ENCODE data around the gene NFIC. TPM values are rescaled to one million over a fixed set of nuclear protein-coding genes. Genes with fewer than 3 reads are reported as not detected.
"Not testable (repeated sequence)": the region's sequence is repeated elsewhere in the genome, so short reads cannot be mapped to it uniquely, and the experiment has no call there.

Gene NFIC
- polyA plus RNA-seq, 4 donors = 4.5 to 37.9 (median 8.2) TPM

DNA sequence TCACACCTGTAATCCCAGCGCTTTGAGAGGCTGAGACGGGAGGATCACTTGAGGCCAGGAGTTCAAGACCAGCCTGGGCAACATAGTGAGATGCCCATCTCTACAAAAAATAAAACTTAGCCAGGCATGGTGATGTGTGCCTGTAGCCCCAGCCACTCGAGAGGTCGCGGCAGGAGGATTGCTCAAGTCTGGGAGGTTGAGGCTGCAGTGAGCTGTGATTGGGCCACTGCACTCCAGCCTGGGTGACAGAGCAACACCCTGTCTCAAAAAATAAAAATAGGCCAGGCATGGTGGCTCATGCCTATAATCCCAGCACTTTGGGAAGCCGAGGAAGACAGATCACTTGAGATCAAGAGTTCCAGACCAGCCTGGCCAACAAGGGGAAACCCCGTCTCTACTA, 32.9 kb downstream of the NFIC start:
- not testable (repeated sequence) for H3K27me3 ChIP-seq (ENCODE audit: control insufficient read depth in 3 of 3, insufficient read depth in 3 of 3, low read length in 3 of 3); H3K4me3 ChIP-seq (ENCODE audit: low read depth in 1 of 3, low read length in 3 of 3); H3K9me3 ChIP-seq (ENCODE audit: control insufficient read depth in 2 of 2, insufficient read depth in 1 of 2, low read depth in 1 of 2, low read length in 1 of 2); FAIRE-seq; DNase-seq
- H3K36me3 ChIP-seq (ENCODE audit: control insufficient read depth in 3 of 3, insufficient read depth in 2 of 3, low read depth in 1 of 3, low read length in 3 of 3) = peaks cover 0 to 13% (median 0%) of the 10 kb centered on the region in 3 donors
- H3K4me1 ChIP-seq (ENCODE audit: control insufficient read depth in 3 of 3, insufficient read depth in 2 of 3, low read depth in 1 of 3, low read length in 2 of 3) = peaks cover 0 to 11% (median 3%) of the 10 kb centered on the region in 3 donors
- 76 to 95% (median 94%) methylated on average over 7 of the region's 7 CpGs for WGBS, 3 donors
- H3K27ac ChIP-seq (ENCODE audit: low read depth in 1 of 3, low read length in 2 of 3) = peak overlapping the region in 1 of 3 donors; percentile 55

DNA sequence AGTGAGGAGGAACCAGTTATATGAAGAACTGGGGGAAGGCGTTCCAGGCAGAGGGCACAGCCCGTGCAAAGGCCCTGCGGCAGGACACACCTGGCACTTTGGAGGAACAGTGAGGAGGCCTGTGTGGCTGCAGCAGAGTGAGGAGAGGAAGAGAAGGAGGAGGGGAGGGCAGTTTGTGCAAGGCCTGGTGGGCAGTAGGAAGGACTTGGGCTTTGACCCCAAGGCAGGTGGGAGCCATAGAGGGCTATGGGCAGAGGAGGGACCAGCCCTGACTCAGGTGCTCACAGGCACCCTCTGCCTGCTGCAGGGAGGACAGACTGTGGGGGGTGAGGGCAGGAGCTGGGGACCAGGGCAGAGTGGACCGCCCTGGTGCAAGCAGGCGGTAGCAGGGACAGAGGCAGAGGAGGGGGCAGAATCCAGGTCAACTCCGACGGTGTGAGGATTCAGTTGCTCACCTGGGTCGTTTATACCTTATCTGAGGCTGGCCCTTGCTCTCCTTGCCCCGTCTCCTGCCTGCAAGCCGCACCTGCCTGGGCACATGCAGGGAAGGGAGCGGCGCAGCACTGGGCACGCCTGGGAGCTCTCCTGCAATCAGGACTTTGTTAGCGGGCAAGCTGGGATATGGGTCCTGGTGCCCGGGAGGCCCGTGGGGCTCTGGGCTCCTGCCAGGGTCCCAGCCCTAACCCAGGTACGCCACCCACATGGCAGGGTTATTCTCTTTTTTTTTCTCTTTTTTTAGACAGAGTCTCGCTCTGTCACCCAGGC, 34.8 kb downstream of the NFIC start:
- no peak for FAIRE-seq
- WGBS, 3 donors = 59 to 80% (median 64%) methylated on average over 16 to 18 of the region's 18 CpGs
- H3K27ac ChIP-seq (ENCODE audit: low read depth in 1 of 3, low read length in 2 of 3) = peak overlapping the region in 1 of 3 donors; percentile 24

DNA sequence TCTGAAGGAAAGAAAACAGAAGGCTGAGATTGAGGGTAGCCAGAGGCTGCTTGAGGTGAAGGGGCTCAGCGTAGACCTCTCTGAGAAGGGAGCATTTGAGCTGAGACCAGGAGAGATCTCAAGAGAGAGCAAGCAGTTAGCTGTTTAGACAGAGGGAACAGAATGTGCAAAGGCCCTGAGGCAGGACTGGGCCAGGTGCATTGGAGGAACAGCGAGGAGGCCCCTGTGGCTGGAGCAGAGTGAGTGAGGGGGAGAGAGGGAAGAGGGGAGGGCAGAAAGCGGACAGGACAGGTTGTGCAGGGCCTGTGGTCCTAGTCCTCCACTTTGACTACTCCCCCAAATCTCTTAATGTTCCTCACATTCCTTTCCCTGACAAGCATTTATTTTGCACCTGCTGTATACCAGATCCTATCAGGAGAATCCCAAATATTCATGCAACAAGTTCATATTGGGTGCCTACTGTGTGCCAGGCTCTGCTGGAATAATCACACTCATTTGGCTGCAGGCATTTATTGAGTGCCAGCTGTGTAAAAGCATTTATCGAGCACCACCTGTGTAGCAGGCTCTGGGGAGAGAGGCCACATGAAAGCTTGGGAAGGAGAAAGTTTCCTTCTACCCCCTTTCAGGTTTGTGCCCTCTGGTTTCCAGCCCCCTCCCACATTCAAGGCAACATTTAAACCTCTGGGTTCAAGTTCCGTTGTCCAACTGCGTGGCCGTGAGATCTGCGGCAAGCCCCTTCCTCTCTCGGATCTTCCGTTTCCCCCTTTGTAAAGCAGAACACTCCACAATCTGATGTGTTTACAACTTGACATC, 36.5 kb downstream of the NFIC start:
- Histone ChIP-seq H3K27me3 (ENCODE audit: control insufficient read depth in 3 of 3, insufficient read depth in 3 of 3, low read length in 3 of 3) (no peaks in the 10 kb centered on the region), H3K36me3 (ENCODE audit: control insufficient read depth in 3 of 3, insufficient read depth in 2 of 3, low read depth in 1 of 3, low read length in 3 of 3) (peaks cover 0 to 10% (median 0%) of the 10 kb centered on the region in 3 donors), H3K27ac (ENCODE audit: low read depth in 1 of 3, low read length in 2 of 3) (peak overlapping the region in 2 of 3 donors; percentile 93 to 95), H3K4me1 (ENCODE audit: control insufficient read depth in 3 of 3, insufficient read depth in 2 of 3, low read depth in 1 of 3, low read length in 2 of 3) (peaks cover 0 to 11% (median 0%) of the 10 kb centered on the region in 3 donors), H3K9me3 (ENCODE audit: control insufficient read depth in 2 of 2, insufficient read depth in 1 of 2, low read depth in 1 of 2, low read length in 1 of 2) (no peaks in the 10 kb centered on the region), H3K4me3 (ENCODE audit: low read depth in 1 of 3, low read length in 3 of 3) (no peak overlapping the region)
- FAIRE-seq (no peak), DNase-seq (no peak)
- 87 to 88% (median 87%) methylated on average over 10 of the region's 10 CpGs for WGBS, 3 donors

More for the DNA sequence above, 34.8 kb downstream of the NFIC start:
- peak in 1 of 2 donors; percentile 22 for DNase-seq
- Histone ChIP-seq H3K9me3 (ENCODE audit: control insufficient read depth in 2 of 2, insufficient read depth in 1 of 2, low read depth in 1 of 2, low read length in 1 of 2) (no peaks in the 10 kb centered on the region), H3K4me1 (ENCODE audit: control insufficient read depth in 3 of 3, insufficient read depth in 2 of 3, low read depth in 1 of 3, low read length in 2 of 3) (peaks cover 0 to 11% (median 3%) of the 10 kb centered on the region in 3 donors), H3K36me3 (ENCODE audit: control insufficient read depth in 3 of 3, insufficient read depth in 2 of 3, low read depth in 1 of 3, low read length in 3 of 3) (peaks cover 0 to 9% (median 0%) of the 10 kb centered on the region in 3 donors), H3K27me3 (ENCODE audit: control insufficient read depth in 3 of 3, insufficient read depth in 3 of 3, low read length in 3 of 3) (no peaks in the 10 kb centered on the region), H3K4me3 (ENCODE audit: low read depth in 1 of 3, low read length in 3 of 3) (no peak overlapping the region)

DNA sequence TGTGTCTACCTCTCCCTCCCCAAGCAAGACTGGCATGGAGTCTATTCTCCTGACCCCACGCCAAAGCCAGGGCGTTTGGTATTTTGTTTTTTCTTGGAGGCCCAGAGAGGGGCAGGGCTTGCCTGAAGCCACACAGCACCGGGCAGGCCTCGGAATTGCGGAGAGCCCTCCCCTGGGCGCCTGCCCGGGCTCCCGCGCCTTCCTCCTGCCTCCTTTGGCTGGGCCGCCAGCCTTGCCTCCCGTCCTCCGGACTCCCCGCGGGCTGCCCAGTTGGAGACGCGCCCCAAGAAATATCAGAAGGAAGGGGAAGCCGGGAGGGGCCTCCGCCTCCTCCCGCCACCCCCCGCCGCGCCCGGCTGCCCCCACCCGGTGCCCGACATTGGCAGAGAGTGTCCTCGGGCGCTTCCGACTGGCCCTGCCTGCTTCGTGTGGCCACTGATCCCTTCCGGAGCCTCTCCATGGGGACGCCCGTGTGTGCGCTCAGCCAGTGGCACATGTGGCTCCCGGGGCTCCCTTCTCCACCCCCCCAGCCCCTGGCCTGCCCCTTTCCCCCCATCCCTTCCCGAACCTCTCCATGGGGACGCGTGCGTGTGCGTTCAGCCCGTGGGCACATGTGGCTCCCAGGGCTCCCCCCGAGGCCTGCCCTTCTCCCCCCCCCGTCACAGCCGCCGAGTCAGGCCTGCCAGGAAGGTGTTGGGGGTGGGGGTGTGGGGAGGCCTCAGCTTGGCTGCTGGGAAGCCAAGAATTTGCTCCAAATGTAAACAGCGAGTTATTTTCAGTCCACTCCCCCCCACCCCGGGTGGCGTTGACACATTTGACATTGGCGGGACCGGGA, 37.3 kb downstream of the NFIC start:
- DNase-seq (peak in 1 of 2 donors; percentile 58), FAIRE-seq (no peak)
- H3K4me3 ChIP-seq (ENCODE audit: low read depth in 1 of 3, low read length in 3 of 3) = no peak overlapping the region
- no peaks in the 10 kb centered on the region for H3K27me3 ChIP-seq (ENCODE audit: control insufficient read depth in 3 of 3, insufficient read depth in 3 of 3, low read length in 3 of 3)
- peaks cover 0 to 5% (median 0%) of the 10 kb centered on the region in 3 donors for H3K36me3 ChIP-seq (ENCODE audit: control insufficient read depth in 3 of 3, insufficient read depth in 2 of 3, low read depth in 1 of 3, low read length in 3 of 3)
- 45 to 82% (median 72%) methylated on average over 40 to 49 of the region's 49 CpGs for WGBS, 3 donors
- peaks cover 0 to 4% (median 0%) of the 10 kb centered on the region in 3 donors for H3K4me1 ChIP-seq (ENCODE audit: control insufficient read depth in 3 of 3, insufficient read depth in 2 of 3, low read depth in 1 of 3, low read length in 2 of 3)
- peak overlapping the region; percentile 5 to 95 (median 93) for H3K27ac ChIP-seq (ENCODE audit: low read depth in 1 of 3, low read length in 2 of 3)
- no peaks in the 10 kb centered on the region for H3K9me3 ChIP-seq (ENCODE audit: control insufficient read depth in 2 of 2, insufficient read depth in 1 of 2, low read depth in 1 of 2, low read length in 1 of 2)

DNA sequence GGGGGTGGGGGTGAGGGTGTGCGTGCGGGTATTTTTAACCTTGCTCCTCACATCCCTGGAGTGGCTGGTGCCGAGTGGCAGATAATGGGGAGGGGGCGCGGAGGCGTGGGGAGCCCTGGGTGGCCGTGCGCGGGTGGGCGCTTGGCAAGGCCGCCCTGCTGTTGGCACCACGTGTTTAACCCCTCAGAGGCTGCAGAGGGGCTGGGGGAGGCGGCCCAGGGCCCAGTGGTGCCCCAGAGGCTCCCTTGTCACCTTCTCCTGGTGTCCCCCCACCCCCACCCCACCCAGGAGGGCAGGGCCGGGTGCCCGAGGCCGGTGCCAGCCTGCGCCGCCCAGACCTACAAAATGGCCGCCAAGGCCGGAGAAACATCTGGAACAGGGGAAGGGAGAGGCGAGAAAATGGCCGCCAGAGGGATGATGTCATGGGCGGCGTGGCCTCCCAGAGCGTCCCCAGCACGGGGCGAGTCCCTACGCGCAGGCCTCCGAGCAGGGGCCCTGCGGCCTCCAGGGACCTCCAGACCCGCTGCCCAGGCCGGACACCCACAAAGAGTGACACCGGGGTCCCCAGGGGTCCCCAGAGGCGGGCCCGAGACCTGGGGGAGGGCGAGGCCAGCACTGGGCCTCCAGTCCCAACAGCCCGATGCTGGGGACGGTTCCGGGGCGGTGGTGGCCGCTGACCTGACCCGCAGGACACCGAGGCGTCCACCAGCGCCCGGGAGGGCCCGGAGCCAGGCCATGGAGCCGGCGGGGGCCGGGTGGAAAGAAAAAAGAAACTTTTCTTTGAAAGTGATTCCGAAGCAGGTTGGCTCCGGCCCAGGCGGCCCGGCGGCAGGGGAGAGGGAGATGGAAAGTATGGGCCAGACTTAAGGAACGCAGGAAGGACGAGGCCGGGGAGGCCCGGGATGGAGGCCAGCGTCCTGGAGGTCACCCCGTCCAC, 38.2 kb downstream of the NFIC start:
- H3K4me1 ChIP-seq (ENCODE audit: control insufficient read depth in 3 of 3, insufficient read depth in 2 of 3, low read depth in 1 of 3, low read length in 2 of 3) = peaks cover 0 to 4% (median 0%) of the 10 kb centered on the region in 3 donors

DNA sequence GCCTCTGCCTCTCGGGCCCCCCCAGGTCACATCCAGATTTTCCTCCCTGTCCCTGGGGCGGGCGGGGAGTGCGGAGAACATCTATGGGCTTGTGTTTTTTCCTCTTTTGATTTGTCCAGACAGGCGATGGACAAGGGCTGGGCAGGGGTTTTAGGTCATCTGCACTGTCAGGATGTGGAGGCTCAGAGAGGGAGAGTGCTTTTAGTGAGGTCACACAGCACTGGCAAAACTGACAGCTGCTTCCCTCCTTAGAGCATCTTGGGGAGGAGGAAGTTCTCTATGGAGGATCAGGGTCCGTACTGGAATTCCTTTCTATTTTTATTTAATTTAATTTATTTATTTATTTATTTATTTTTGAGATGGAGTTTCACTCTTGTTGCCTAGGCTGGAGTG, 38.9 kb downstream of the NFIC start:
- DNase-seq (no peak), FAIRE-seq (no peak)
- H3K4me3 ChIP-seq (ENCODE audit: low read depth in 1 of 3, low read length in 3 of 3) = no peak overlapping the region
- H3K36me3 ChIP-seq (ENCODE audit: control insufficient read depth in 3 of 3, insufficient read depth in 2 of 3, low read depth in 1 of 3, low read length in 3 of 3) = peaks cover 0 to 11% (median 0%) of the 10 kb centered on the region in 3 donors
- no peaks in the 10 kb centered on the region for H3K9me3 ChIP-seq (ENCODE audit: control insufficient read depth in 2 of 2, insufficient read depth in 1 of 2, low read depth in 1 of 2, low read length in 1 of 2)
- H3K27me3 ChIP-seq (ENCODE audit: control insufficient read depth in 3 of 3, insufficient read depth in 3 of 3, low read length in 3 of 3) = no peaks in the 10 kb centered on the region
- peaks cover 0 to 4% (median 0%) of the 10 kb centered on the region in 3 donors for H3K4me1 ChIP-seq (ENCODE audit: control insufficient read depth in 3 of 3, insufficient read depth in 2 of 3, low read depth in 1 of 3, low read length in 2 of 3)
- 63 to 96% (median 95%) methylated on average over 6 of the region's 6 CpGs for WGBS, 3 donors
- H3K27ac ChIP-seq (ENCODE audit: low read depth in 1 of 3, low read length in 2 of 3) = peak overlapping the region in 2 of 3 donors; percentile 93 to 95

More for the DNA sequence above, 38.2 kb downstream of the NFIC start:
- no peak for FAIRE-seq
- Histone ChIP-seq H3K27me3 (ENCODE audit: control insufficient read depth in 3 of 3, insufficient read depth in 3 of 3, low read length in 3 of 3) (no peaks in the 10 kb centered on the region), H3K36me3 (ENCODE audit: control insufficient read depth in 3 of 3, insufficient read depth in 2 of 3, low read depth in 1 of 3, low read length in 3 of 3) (peaks cover 0 to 11% (median 0%) of the 10 kb centered on the region in 3 donors), H3K9me3 (ENCODE audit: control insufficient read depth in 2 of 2, insufficient read depth in 1 of 2, low read depth in 1 of 2, low read length in 1 of 2) (no peaks in the 10 kb centered on the region), H3K27ac (ENCODE audit: low read depth in 1 of 3, low read length in 2 of 3) (peak overlapping the region; percentile 5 to 95 (median 93)), H3K4me3 (ENCODE audit: low read depth in 1 of 3, low read length in 3 of 3) (peak overlapping the region in 1 of 3 donors; percentile 36)
- peak in 1 of 2 donors; percentile 55 for DNase-seq
- 53 to 75% (median 71%) methylated on average over 51 to 62 of the region's 62 CpGs for WGBS, 3 donors

DNA sequence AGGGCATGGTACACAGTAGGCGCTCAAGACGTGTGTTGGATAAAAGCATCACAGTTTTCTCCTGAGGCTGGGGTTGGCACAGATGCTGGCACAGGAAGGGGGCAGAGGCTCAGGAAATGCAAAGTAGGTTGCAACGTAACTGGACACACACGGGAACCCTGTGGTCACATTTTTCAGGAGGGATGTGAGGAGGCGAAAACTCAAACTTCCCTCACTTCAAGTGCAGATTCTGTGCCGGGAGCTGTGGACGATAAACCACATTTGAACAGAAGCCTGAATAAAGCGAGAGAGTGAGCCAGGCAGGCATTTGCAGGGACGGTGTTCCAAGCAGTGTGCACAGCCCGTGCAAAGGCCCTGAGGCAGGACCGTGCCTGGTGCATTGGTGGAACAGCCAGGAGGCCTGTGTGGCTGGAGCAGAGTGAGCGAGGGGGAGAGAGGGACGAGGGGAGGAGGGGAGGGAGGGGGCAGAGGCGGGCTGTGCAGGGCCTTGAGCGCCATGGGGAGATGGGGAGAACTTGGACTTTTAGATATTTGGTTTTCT, 40.3 kb downstream of the NFIC start:
- 77 to 90% (median 79%) methylated on average over 14 to 15 of the region's 15 CpGs for WGBS, 3 donors
- Histone ChIP-seq H3K27me3 (ENCODE audit: control insufficient read depth in 3 of 3, insufficient read depth in 3 of 3, low read length in 3 of 3) (no peaks in the 10 kb centered on the region), H3K27ac (ENCODE audit: low read depth in 1 of 3, low read length in 2 of 3) (peak overlapping the region in 1 of 3 donors; percentile 41), H3K4me3 (ENCODE audit: low read depth in 1 of 3, low read length in 3 of 3) (no peak overlapping the region), H3K36me3 (ENCODE audit: control insufficient read depth in 3 of 3, insufficient read depth in 2 of 3, low read depth in 1 of 3, low read length in 3 of 3) (peaks cover 0 to 14% (median 0%) of the 10 kb centered on the region in 3 donors), H3K4me1 (ENCODE audit: control insufficient read depth in 3 of 3, insufficient read depth in 2 of 3, low read depth in 1 of 3, low read length in 2 of 3) (peaks cover 0 to 4% (median 0%) of the 10 kb centered on the region in 3 donors), H3K9me3 (ENCODE audit: control insufficient read depth in 2 of 2, insufficient read depth in 1 of 2, low read depth in 1 of 2, low read length in 1 of 2) (no peaks in the 10 kb centered on the region)
- no peak for FAIRE-seq
- DNase-seq = no peak
